Vagina (tissue), 2 donors: ENCODE data around the gene PLA2G4B. TPM values are rescaled to one million over a fixed set of nuclear protein-coding genes. Genes with fewer than 3 reads are reported as not detected.

Source experiments
- DNase-seq, 2 donors: peaks; one replicate each; pipeline ENCODE4 v3.0.0-alpha.2; 2017; ENCODE audit errors: extremely low spot score in 2 of 2
- H3K27ac ChIP-seq: fragments of 200-600 bp; sonication (generic); one replicate; pipeline ENCODE4 v1.5.1; 2019
- H3K27me3 ChIP-seq: fragments of 200-600 bp; sonication (generic); one replicate; pipeline ENCODE4 v1.5.1; 2019
- H3K36me3 ChIP-seq, 2 donors: fragments of 200-600 bp; sonication (generic); one replicate each; pipeline ENCODE4 v1.5.1; 2017 to 2019
- H3K4me1 ChIP-seq: fragments of 200-600 bp; sonication (generic); one replicate; pipeline ENCODE4 v1.5.1; 2019
- H3K4me3 ChIP-seq, 2 donors: fragments of 200-600 bp; sonication (generic); 1 replicate in 1 of 2; 2 replicates in 1 of 2; pipeline ENCODE4 v1.5.1; 2016 to 2019
- H3K9me3 ChIP-seq: fragments of 200-600 bp; sonication (generic); one replicate; pipeline ENCODE4 v1.5.1; 2019
- CTCF ChIP-seq, 3 experiments: fragments of 450-650 bp in 2 of 3; fragments of 200-600 bp in 1 of 3; sonication (generic) in 1 of 3; IDR thresholded peaks; one replicate each; pipeline ENCODE4 v1.5.1; 2017 to 2019; ENCODE audit warnings: antibody characterized with exemption in 3 of 3, mild to moderate bottlenecking in 2 of 3, moderate library complexity in 2 of 3
- POLR2A ChIP-seq, 2 donors: fragments of 450-650 bp; IDR thresholded peaks; one replicate each; pipeline ENCODE4 v1.6.1; 2017; ENCODE audit warnings: antibody characterized with exemption in 2 of 2, mild to moderate bottlenecking in 2 of 2, moderate library complexity in 2 of 2
- POLR2AphosphoS5 ChIP-seq, 2 donors: sonication (generic); formaldehyde crosslinking; IDR thresholded peaks; one replicate each; pipeline ENCODE4 v1.9.0; 2017; ENCODE audit warnings: antibody characterized with exemption in 2 of 2, mild to moderate bottlenecking in 2 of 2, low read depth in 1 of 2; ENCODE audit not compliant: insufficient read depth in 1 of 2
- intact Hi-C: fragments of 100-400 bp; cut with DNase I; formaldehyde crosslinking; loops from one replicate; pipeline ENCODE4 v1.15.1; 2023
- total RNA-seq: library from RNA; depleted of rRNA; stranded (reverse); fragments of >200 nt; gene quantifications from one replicate; pipeline ENCODE4 v1.2.3, GENCODE V29; 2016

Gene PLA2G4B
- total RNA-seq, 1 donor from 2014 or later = 34.1 TPM

- peaks cover 0 to 40% of the 10 kb centered on the region in 2 donors for H3K36me3 ChIP-seq
- no peaks in the 10 kb centered on the region for H3K9me3 ChIP-seq
- TF ChIP-seq POLR2A (IDR thresholded peaks at IDR 0.05) (no peak), CTCF (IDR thresholded peaks at IDR 0.05) (no peak), POLR2AphosphoS5 (IDR thresholded peaks at IDR 0.05; ENCODE audit: insufficient read depth in 1 of 2, low read depth in 1 of 2) (no peak)
- no peak overlapping the region for H3K27ac ChIP-seq
- DNase-seq = no peak
- peaks cover 17% of the 10 kb centered on the region for H3K4me1 ChIP-seq
- H3K27me3 ChIP-seq = no peaks in the 10 kb centered on the region
- no peak overlapping the region for H3K4me3 ChIP-seq
- intact Hi-C loops = no loop called here
Measured at GRCh38 chr15:41848631-41849030, 10.0 kb downstream of the PLA2G4B start.

DNA sequence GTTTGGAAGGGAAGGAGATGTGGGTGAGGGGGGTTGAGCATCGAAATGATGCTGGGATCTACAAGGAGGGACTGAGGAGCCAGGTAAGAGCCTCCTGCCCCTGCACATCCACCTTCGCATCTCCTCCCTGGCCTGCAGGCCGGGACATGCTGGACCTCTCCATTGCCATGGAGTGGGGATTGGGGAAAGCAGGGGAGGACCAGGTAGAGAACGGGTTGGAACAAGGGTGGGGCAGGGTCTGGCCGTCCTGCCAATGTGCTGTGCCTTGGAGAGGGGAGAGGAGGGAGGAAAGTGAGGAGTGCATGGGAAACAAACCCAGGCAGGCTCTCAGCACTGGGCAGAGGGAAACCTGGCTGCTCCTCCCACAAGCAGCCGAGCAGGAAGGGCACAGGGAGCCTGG, 10.6 kb downstream of the PLA2G4B start:
- no peaks in the 10 kb centered on the region for H3K9me3 ChIP-seq
- TF ChIP-seq CTCF (IDR thresholded peaks at IDR 0.05) (no peak), POLR2A (IDR thresholded peaks at IDR 0.05) (no peak), POLR2AphosphoS5 (IDR thresholded peaks at IDR 0.05; ENCODE audit: insufficient read depth in 1 of 2, low read depth in 1 of 2) (no peak)
- H3K4me1 ChIP-seq = peaks cover 17% of the 10 kb centered on the region
- H3K27me3 ChIP-seq = no peaks in the 10 kb centered on the region
- H3K27ac ChIP-seq = peak overlapping the region; percentile 22
- H3K36me3 ChIP-seq = peaks cover 0 to 38% of the 10 kb centered on the region in 2 donors
- H3K4me3 ChIP-seq = no peak overlapping the region
- intact Hi-C loops = no loop called here
- no peak for DNase-seq

DNA sequence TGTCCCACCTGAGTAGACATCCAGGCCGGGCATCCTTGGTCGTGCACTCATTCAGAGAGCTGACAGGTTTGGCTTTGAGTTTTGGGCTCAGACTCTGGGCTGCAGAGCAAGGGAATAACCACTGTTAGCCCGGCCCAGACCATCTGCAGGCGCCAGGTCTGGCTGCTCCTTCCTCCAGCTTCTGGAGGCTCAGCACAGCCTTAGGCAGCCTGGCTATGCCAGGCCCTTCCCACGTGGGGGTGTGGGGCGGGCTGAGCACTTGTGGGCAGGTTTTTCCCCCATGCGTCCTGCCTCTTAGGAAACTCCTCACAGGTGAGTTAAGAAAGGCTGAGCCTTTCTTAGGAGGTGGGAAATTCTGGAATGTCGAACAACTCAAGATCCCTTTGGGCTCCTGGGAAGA, 11.2 kb downstream of the PLA2G4B start:
- H3K27me3 ChIP-seq = no peaks in the 10 kb centered on the region
- H3K9me3 ChIP-seq = no peaks in the 10 kb centered on the region
- intact Hi-C loops = no loop called here
- peaks cover 17% of the 10 kb centered on the region for H3K4me1 ChIP-seq
- no peak for DNase-seq
- H3K27ac ChIP-seq = peak overlapping the region; percentile 22
- peaks cover 0 to 31% of the 10 kb centered on the region in 2 donors for H3K36me3 ChIP-seq
- no peak overlapping the region for H3K4me3 ChIP-seq
- TF ChIP-seq CTCF (IDR thresholded peaks at IDR 0.05) = no peak
- no peak for TF ChIP-seq POLR2AphosphoS5 (IDR thresholded peaks at IDR 0.05; ENCODE audit: insufficient read depth in 1 of 2, low read depth in 1 of 2)
- no peak for TF ChIP-seq POLR2A (IDR thresholded peaks at IDR 0.05)

DNA sequence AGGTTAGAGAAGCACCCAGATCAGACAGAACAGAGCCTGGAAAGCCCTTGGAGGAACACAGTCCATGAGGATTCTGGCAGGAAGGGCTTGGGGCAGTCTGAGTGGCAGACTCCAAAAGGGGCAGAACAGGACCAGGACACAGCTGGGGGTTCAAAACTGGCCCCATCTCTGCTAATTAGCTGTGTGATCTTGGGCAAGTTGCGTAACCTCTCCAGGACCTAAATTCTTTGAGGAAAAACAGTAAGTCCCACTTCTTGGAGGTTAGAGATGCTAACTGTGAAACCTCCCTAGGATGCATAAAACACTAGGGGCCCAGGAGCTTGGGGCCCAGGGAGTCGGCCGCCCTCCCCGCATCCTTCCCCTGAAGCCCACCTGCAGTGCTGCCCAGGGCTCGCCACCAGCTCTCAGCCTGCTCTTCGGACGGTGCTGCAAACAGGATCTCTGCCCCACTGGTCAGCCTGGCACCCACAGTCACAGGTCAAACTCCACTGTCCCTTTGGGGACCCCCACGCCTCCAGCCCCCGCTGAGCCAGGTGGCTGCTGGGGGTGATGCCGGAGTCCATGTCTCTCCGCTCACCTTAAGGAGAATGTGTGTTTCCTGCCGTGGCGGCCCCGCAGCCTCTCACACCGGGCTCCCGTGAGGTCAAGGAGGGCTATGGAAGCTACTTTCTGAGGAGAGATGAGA, 12.0 kb downstream of the PLA2G4B start:
- H3K9me3 ChIP-seq = no peaks in the 10 kb centered on the region
- H3K4me3 ChIP-seq = no peak overlapping the region
- peaks cover 0 to 26% of the 10 kb centered on the region in 2 donors for H3K36me3 ChIP-seq
- intact Hi-C loops = no loop called here
- H3K27me3 ChIP-seq = no peaks in the 10 kb centered on the region
- H3K4me1 ChIP-seq = peaks cover 17% of the 10 kb centered on the region
- TF ChIP-seq CTCF (IDR thresholded peaks at IDR 0.05) = no peak
- TF ChIP-seq POLR2A (IDR thresholded peaks at IDR 0.05) = no peak
- TF ChIP-seq POLR2AphosphoS5 (IDR thresholded peaks at IDR 0.05; ENCODE audit: insufficient read depth in 1 of 2, low read depth in 1 of 2) = no peak
- H3K27ac ChIP-seq = no peak overlapping the region
- no peak for DNase-seq

DNA sequence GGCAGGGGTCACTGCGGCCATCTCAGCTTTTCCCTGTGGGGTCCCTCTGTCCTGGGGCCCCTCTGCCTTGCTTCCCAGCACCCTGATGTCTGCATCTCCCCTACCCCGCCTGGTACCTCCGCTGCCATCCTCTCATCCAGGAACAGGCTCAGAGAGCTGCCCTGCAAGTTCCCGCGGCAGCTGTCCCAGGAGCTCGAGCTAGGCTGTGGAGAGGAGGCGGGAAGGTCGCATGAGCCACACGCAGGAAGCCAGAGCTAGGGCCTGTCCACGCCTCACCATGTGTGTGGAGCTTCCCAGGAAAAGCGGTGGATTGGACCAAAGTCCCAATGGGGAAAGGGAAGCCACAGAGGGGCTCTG, 12.5 kb downstream of the PLA2G4B start:
- intact Hi-C loops = no loop called here
- TF ChIP-seq POLR2AphosphoS5 (IDR thresholded peaks at IDR 0.05; ENCODE audit: insufficient read depth in 1 of 2, low read depth in 1 of 2) = no peak
- no peak for TF ChIP-seq POLR2A (IDR thresholded peaks at IDR 0.05)
- TF ChIP-seq CTCF (IDR thresholded peaks at IDR 0.05) = no peak
- DNase-seq = no peak

More for the DNA sequence above, 12.5 kb downstream of the PLA2G4B start:
- Histone ChIP-seq H3K27ac (no peak overlapping the region), H3K36me3 (peaks cover 0 to 20% of the 10 kb centered on the region in 2 donors), H3K9me3 (no peaks in the 10 kb centered on the region), H3K27me3 (no peaks in the 10 kb centered on the region), H3K4me3 (no peak overlapping the region), H3K4me1 (peaks cover 17% of the 10 kb centered on the region)
